Fibroblast of lung (primary cell): ENCODE measurements around the gene PRKRA. TPM values are rescaled to one million over a fixed set of nuclear protein-coding genes. Genes with fewer than 3 reads are reported as not detected.

Source experiments
- DNase-seq, 2 donors: peaks; one replicate each; pipeline versions ENCODE4 v3.0.0 to v3.0.0-alpha.2; 2010; ENCODE audit warnings: low read depth in 2 of 2
- H2AFZ ChIP-seq: 2 replicates; pipeline ENCODE4 v1.5.1; 2012; ENCODE audit warnings: low read length, control low read depth, inconsistent platforms
- H3K27ac ChIP-seq: 2 replicates; pipeline ENCODE4 v1.5.1; 2011; ENCODE audit warnings: low read length, control low read depth; ENCODE audit not compliant: insufficient read depth
- H3K27me3 ChIP-seq: 2 replicates; pipeline ENCODE4 v1.5.1; 2011; ENCODE audit warnings: mild to moderate bottlenecking, low read length; ENCODE audit not compliant: control insufficient read depth, insufficient read depth
- H3K36me3 ChIP-seq: 2 replicates; pipeline ENCODE4 v1.5.1; 2011; ENCODE audit warnings: low read length; ENCODE audit not compliant: control insufficient read depth, insufficient read depth
- H3K4me1 ChIP-seq: 2 replicates; pipeline ENCODE4 v1.5.1; 2011; ENCODE audit warnings: low read length; ENCODE audit not compliant: control insufficient read depth, insufficient read depth; ENCODE audit errors: extremely low read depth
- H3K4me2 ChIP-seq: 2 replicates; pipeline ENCODE4 v1.5.1; 2011; ENCODE audit warnings: low read length, control low read depth; ENCODE audit not compliant: insufficient read depth; ENCODE audit errors: extremely low read depth
- H3K4me3 ChIP-seq, 4 experiments: fragments of 200-600 bp in 1 of 4; sonication (generic) in 1 of 4; replicated peaks in 1 of 4; 2 replicates each; pipeline ENCODE4 v1.5.1; 2011 to 2016; ENCODE audit warnings: low read length in 4 of 4, low read depth in 3 of 4, mild to moderate bottlenecking in 3 of 4, control low read depth in 2 of 4, inconsistent platforms in 1 of 4, mixed read lengths in 1 of 4; ENCODE audit not compliant: insufficient read depth in 1 of 4; ENCODE audit errors: control extremely low read depth in 1 of 4
- H3K79me2 ChIP-seq: 2 replicates; pipeline ENCODE4 v1.5.1; 2012; ENCODE audit warnings: mild to moderate bottlenecking, low read length, inconsistent platforms; ENCODE audit not compliant: control insufficient read depth, insufficient read depth
- H3K9ac ChIP-seq: 2 replicates; pipeline ENCODE4 v1.5.1; 2011; ENCODE audit warnings: mild to moderate bottlenecking, low read length, control low read depth; ENCODE audit not compliant: insufficient read depth
- H3K9me3 ChIP-seq: 2 replicates; pipeline ENCODE4 v1.5.1; 2012; ENCODE audit warnings: low read depth, low read length; ENCODE audit not compliant: control insufficient read depth, insufficient read depth
- H4K20me1 ChIP-seq: 2 replicates; pipeline ENCODE4 v1.5.1; 2011; ENCODE audit warnings: low read length; ENCODE audit not compliant: control insufficient read depth, insufficient read depth; ENCODE audit errors: extremely low read depth
- EZH2 ChIP-seq: IDR thresholded peaks from 2 replicates; pipeline ENCODE4 v1.5.1; 2012; ENCODE audit warnings: low read length, control low read depth, mild to moderate bottlenecking; ENCODE audit errors: missing control alignments
- polyA plus RNA-seq, 2 donors: library from polyadenylated mRNA; depleted of rRNA in 1 of 2; stranded (reverse) in 1 of 2; unstranded in 1 of 2; fragments of >200 nt; gene quantifications; 2 replicates each; pipeline ENCODE4 v1.2.1, GENCODE V29; 2011 to 2012; ENCODE audit warnings: missing spikeins in 1 of 2
- total RNA-seq: library from RNA; depleted of rRNA; stranded (reverse); fragments of >200 nt; gene quantifications from 2 replicates; pipeline ENCODE4 v1.2.1, GENCODE V29; 2014
- TF ChIP-seq, protein P1 (sequence below), 2 donors: IDR thresholded peaks in 1 of 2; conservative IDR thresholded peaks in 1 of 2; 1 replicate in 1 of 2; 2 replicates in 1 of 2; pipeline ENCODE4 v1.5.1; 2011 to 2012; ENCODE audit warnings: low read length in 2 of 2, control low read depth in 1 of 2, inconsistent platforms in 1 of 2, low read depth in 1 of 2, mild to moderate bottlenecking in 1 of 2

The PRKRA gene
- total and polyA plus RNA-seq, 2 donors (not counting 1 experiment from before 2014, with no cell fraction given): 40.5 to 54.6 TPM

DNA sequence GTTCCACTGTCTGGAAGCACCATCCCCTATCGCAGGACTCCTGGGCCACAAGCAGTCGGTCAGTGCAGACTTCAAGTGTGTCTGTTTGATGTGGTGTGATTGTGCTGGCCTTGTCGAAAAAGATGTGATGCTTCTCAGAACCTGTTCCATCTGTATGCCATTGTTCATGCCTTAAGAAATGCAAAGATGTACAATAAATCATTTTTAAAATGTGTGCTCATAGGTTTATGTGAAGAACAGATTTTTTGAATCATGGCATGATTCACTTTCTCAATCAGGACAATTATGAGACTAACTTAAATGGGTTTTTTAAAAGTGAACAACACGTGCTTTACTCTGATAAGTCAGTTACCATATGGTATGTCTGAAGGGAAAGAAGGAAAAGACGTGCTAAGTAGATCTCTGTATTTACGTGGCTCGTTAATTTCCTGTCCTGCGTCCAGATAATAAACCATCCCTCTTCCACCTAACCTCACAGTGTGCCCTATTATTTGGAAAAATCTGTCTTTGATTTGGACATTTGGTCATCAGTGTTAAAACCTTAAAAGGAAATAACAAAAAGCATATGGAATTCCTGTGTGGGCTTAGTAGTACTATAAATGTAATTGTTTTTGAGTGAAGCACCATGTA lies 54.9 kb downstream of the PRKRA start:
- H3K27ac ChIP-seq: no peak overlapping the region
- no peak overlapping the region for H3K9ac ChIP-seq
- H3K4me2 ChIP-seq: no peak overlapping the region
- TF ChIP-seq, protein P1, sequence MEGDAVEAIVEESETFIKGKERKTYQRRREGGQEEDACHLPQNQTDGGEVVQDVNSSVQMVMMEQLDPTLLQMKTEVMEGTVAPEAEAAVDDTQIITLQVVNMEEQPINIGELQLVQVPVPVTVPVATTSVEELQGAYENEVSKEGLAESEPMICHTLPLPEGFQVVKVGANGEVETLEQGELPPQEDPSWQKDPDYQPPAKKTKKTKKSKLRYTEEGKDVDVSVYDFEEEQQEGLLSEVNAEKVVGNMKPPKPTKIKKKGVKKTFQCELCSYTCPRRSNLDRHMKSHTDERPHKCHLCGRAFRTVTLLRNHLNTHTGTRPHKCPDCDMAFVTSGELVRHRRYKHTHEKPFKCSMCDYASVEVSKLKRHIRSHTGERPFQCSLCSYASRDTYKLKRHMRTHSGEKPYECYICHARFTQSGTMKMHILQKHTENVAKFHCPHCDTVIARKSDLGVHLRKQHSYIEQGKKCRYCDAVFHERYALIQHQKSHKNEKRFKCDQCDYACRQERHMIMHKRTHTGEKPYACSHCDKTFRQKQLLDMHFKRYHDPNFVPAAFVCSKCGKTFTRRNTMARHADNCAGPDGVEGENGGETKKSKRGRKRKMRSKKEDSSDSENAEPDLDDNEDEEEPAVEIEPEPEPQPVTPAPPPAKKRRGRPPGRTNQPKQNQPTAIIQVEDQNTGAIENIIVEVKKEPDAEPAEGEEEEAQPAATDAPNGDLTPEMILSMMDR (conservative IDR thresholded peaks at IDR 0.05 in 1 of 2, IDR thresholded peaks at IDR 0.05 in 1 of 2; ENCODE audit: low read depth in 1 of 2, low read length in 2 of 2): no peak
- TF ChIP-seq EZH2: no peak
- no peaks in the 10 kb centered on the region for H3K27me3 ChIP-seq
- no peaks in the 10 kb centered on the region for H3K36me3 ChIP-seq
- H4K20me1 ChIP-seq: no peaks in the 10 kb centered on the region
- H3K4me3 ChIP-seq: no peak overlapping the region
- H3K4me1 ChIP-seq: no peaks in the 10 kb centered on the region
- no peaks in the 10 kb centered on the region for H3K9me3 ChIP-seq
- H2AFZ ChIP-seq: no peak overlapping the region
- H3K79me2 ChIP-seq: no peaks in the 10 kb centered on the region
- DNase-seq: no peak

- Histone ChIP-seq H3K4me1 (no peaks in the 10 kb centered on the region), H3K4me3 (no peak overlapping the region), H3K27ac (no peak overlapping the region), H3K9me3 (no peaks in the 10 kb centered on the region), H3K27me3 (no peaks in the 10 kb centered on the region), H3K36me3 (no peaks in the 10 kb centered on the region), H4K20me1 (no peaks in the 10 kb centered on the region), H3K4me2 (no peak overlapping the region), H3K79me2 (no peaks in the 10 kb centered on the region), H2AFZ (no peak overlapping the region), H3K9ac (no peak overlapping the region)
- no peak for DNase-seq
- TF ChIP-seq EZH2: no peak
- TF ChIP-seq, protein P1 (conservative IDR thresholded peaks at IDR 0.05 in 1 of 2, IDR thresholded peaks at IDR 0.05 in 1 of 2; ENCODE audit: low read depth in 1 of 2, low read length in 2 of 2): no peak
Observed at GRCh38 chr2:178395295-178395694, 55.7 kb downstream of the PRKRA start.

GRCh38 chr2:178394859-178395258 lies 56.1 kb downstream of the PRKRA start:
- Histone ChIP-seq H3K4me3 (no peak overlapping the region), H2AFZ (no peak overlapping the region), H3K36me3 (no peaks in the 10 kb centered on the region), H3K4me2 (no peak overlapping the region), H3K9me3 (no peaks in the 10 kb centered on the region), H3K27me3 (no peaks in the 10 kb centered on the region), H4K20me1 (no peaks in the 10 kb centered on the region), H3K4me1 (no peaks in the 10 kb centered on the region), H3K27ac (no peak overlapping the region), H3K79me2 (no peaks in the 10 kb centered on the region), H3K9ac (no peak overlapping the region)
- TF ChIP-seq, protein P1 (conservative IDR thresholded peaks at IDR 0.05 in 1 of 2, IDR thresholded peaks at IDR 0.05 in 1 of 2; ENCODE audit: low read depth in 1 of 2, low read length in 2 of 2): no peak
- TF ChIP-seq EZH2: no peak
- DNase-seq: no peak
